Neural crest cell (in vitro differentiated cells): ENCODE measurements around the gene INPP5B. TPM values are rescaled to one million over a fixed set of nuclear protein-coding genes. Genes with fewer than 3 reads are reported as not detected.

Experiments
- DNase-seq: peaks from one replicate; pipeline ENCODE4 v3.0.0; 2021; ENCODE audit warnings: low read depth, mixed read lengths, low spot score
- H3K27ac Mint-ChIP-seq: one replicate; pipeline ENCODE4 v1.8.0; 2021; ENCODE audit warnings: mild to moderate bottlenecking, mixed read lengths; ENCODE audit not compliant: unreplicated experiment
- H3K27me3 Mint-ChIP-seq: 2 replicates; pipeline ENCODE4 v1.8.0; 2021; ENCODE audit warnings: low read depth, mild to moderate bottlenecking, mixed read lengths
- H3K36me3 Mint-ChIP-seq: 2 replicates; pipeline ENCODE4 v1.8.0; 2021; ENCODE audit warnings: low read depth, mild to moderate bottlenecking, mixed read lengths
- H3K4me1 Mint-ChIP-seq: 2 replicates; pipeline ENCODE4 v1.8.0; 2021; ENCODE audit warnings: mixed read lengths
- H3K4me3 Mint-ChIP-seq: one replicate; pipeline ENCODE4 v1.8.0; 2021; ENCODE audit warnings: mild to moderate bottlenecking, mixed read lengths
- H3K9me3 Mint-ChIP-seq: 2 replicates; pipeline ENCODE4 v1.8.0; 2021; ENCODE audit warnings: mixed read lengths
- total RNA-seq: library from RNA; stranded (reverse); gene quantifications from 2 replicates; pipeline ENCODE4 v1.2.1, GENCODE V29; 2021
- TF ChIP-seq, protein P1 (sequence below): fragments of 200-600 bp; sonication (generic); conservative IDR thresholded peaks from 2 replicates; pipeline ENCODE4 v1.5.0; 2021; ENCODE audit warnings: antibody characterized with exemption, mild to moderate bottlenecking

The INPP5B gene
- total RNA-seq, 1 donor from 2014 or later, result 19.1 TPM

DNA sequence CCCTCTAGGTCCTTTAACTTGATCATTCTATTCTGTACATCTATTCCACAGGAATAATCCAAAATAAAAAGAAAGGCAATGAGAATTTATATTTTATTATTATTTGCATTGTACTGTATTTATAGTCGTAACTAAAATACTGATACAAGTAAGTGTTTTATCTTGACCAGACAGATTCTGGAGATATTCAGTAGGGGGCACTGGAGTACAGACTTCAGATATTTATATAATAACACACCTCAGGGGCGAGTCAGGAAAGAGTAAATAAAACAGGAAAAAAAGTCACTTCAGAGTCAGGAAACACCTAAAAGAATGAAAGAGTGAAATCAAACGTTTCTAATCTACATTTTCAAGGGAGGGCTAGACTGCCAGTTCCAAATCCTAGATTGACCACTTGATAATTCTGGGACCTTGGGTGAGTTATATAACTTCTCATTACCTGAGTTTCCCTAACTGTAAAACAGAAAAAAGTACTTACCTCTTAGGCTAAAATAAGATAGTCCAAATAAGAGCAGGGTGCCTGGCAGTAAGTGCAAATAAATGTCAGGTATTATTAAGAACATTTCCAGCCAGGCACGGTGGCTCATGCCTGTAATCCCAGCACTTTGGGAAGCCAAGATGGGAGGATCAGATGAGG, 56.4 kb downstream of the INPP5B start:
- TF ChIP-seq, protein P1, sequence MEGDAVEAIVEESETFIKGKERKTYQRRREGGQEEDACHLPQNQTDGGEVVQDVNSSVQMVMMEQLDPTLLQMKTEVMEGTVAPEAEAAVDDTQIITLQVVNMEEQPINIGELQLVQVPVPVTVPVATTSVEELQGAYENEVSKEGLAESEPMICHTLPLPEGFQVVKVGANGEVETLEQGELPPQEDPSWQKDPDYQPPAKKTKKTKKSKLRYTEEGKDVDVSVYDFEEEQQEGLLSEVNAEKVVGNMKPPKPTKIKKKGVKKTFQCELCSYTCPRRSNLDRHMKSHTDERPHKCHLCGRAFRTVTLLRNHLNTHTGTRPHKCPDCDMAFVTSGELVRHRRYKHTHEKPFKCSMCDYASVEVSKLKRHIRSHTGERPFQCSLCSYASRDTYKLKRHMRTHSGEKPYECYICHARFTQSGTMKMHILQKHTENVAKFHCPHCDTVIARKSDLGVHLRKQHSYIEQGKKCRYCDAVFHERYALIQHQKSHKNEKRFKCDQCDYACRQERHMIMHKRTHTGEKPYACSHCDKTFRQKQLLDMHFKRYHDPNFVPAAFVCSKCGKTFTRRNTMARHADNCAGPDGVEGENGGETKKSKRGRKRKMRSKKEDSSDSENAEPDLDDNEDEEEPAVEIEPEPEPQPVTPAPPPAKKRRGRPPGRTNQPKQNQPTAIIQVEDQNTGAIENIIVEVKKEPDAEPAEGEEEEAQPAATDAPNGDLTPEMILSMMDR, result peak; percentile 70
- H3K9me3 Mint-ChIP-seq, result no peaks in the 10 kb centered on the region
- no peaks in the 10 kb centered on the region for H3K36me3 Mint-ChIP-seq
- H3K4me1 Mint-ChIP-seq, result no peaks in the 10 kb centered on the region
- no peaks in the 10 kb centered on the region for H3K27me3 Mint-ChIP-seq
- no peak for DNase-seq
- no peak overlapping the region for H3K27ac Mint-ChIP-seq
- H3K4me3 Mint-ChIP-seq, result no peak overlapping the region

DNA sequence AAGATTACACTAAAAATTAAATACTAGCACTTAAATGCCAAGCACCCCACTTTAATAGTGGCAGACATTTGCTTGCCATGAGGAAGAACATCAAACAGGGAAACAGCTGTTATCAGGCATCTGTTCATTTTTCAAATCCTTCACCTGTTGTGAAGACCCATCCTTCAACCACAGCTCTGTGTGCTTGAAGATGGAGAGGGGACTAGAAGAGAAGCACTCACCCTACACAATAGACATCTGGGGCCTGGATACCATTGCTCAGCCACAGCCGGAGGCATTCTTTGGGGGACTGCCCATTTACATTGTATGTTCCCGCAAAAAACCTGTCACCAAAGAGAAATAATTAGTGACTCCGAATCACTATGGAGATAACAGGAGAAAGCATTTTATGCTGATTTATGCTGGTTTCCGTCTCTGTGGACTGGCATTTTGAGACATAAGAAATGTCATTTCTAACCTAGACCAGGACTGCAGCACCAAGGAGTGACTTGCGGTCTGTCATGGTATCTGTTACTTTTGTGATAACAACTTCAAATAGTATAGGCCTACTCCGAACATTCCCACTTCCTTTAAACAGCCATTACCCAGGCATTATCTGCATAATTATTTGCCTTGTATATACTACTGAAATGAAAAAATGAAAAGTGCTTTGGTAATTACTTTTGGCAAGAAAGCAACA, 58.7 kb downstream of the INPP5B start:
- no peak for DNase-seq
- Mint-ChIP-seq H3K4me3 (no peak overlapping the region), H3K9me3 (no peaks in the 10 kb centered on the region), H3K27me3 (no peaks in the 10 kb centered on the region), H3K36me3 (no peaks in the 10 kb centered on the region), H3K4me1 (no peaks in the 10 kb centered on the region), H3K27ac (no peak overlapping the region)
- TF ChIP-seq, protein P1, result no peak

DNA sequence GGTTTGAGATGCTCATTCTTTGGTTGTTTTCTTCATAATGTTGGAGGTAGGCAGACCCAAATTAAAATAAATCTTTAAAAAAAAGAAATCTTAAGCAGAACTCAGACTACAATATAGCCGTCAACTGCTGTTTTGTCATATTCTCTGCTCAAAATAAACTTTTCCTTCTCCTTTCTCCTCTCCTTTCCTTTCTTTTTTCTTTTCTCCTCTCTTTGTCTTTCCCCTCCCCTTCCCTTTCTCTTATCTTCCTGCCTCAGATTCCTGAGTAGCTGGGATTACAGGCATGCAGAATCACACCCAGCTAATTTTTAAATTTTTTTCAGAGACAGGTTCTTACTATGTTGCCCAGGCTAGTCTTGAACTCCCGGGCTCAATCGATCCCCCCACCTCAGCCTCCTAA, 62.7 kb downstream of the INPP5B start:
- Mint-ChIP-seq H3K4me1 (no peaks in the 10 kb centered on the region), H3K27ac (no peak overlapping the region), H3K36me3 (no peaks in the 10 kb centered on the region), H3K27me3 (no peaks in the 10 kb centered on the region), H3K4me3 (no peak overlapping the region), H3K9me3 (no peaks in the 10 kb centered on the region)
- DNase-seq, result no peak
- TF ChIP-seq, protein P1, result no peak

DNA sequence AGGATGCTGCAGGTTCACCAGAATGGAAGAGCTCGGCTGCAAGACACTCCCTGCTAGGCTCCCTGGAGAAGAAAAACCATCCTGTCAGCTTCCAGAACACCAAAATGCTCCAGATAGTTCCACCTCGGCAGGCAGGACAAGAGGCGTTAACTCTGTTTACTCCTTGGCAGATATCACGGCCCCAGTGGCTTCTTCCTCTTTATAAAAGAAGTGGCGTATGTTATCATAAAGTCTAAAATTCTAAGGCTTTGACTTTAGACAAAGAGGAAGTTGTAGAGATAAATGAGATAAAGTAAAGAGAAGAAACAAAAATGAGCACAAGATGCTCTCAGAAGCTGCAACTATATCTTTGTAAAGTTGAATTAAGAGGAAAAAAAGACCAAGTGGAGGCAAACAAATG, 63.2 kb downstream of the INPP5B start:
- no peaks in the 10 kb centered on the region for H3K4me1 Mint-ChIP-seq
- no peak for DNase-seq
- no peak overlapping the region for H3K4me3 Mint-ChIP-seq
- TF ChIP-seq, protein P1, result no peak
- no peaks in the 10 kb centered on the region for H3K9me3 Mint-ChIP-seq
- no peak overlapping the region for H3K27ac Mint-ChIP-seq
- H3K36me3 Mint-ChIP-seq, result no peaks in the 10 kb centered on the region
- H3K27me3 Mint-ChIP-seq, result no peaks in the 10 kb centered on the region

DNA sequence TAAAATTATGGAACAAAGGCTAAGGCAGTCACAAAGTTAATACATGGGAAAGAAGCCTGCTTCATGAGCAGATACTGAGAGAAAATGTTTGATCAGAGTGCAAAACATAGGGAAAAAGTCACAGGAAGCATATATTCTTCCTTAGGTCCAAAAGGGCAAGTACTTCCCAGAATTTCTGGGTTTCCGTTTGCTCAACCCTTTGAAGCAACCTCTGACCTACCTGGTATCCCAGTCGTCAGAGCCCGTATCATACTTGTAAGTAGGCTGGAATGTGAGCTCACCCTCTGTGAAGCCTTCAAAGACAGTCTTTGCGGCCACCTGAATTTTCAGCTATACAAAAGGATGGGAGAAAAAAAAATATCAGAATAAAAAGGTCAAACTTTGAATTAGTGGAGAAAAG, 67.0 kb downstream of the INPP5B start:
- TF ChIP-seq, protein P1, result no peak
- Mint-ChIP-seq H3K27ac (no peak overlapping the region), H3K36me3 (no peaks in the 10 kb centered on the region), H3K27me3 (no peaks in the 10 kb centered on the region), H3K4me3 (no peak overlapping the region), H3K9me3 (no peaks in the 10 kb centered on the region), H3K4me1 (no peaks in the 10 kb centered on the region)
- DNase-seq, result no peak
